Small intestine (tissue), 7 donors: ENCODE results near the gene HNMT. TPM values are rescaled to one million over a fixed set of nuclear protein-coding genes. Genes with fewer than 3 reads are reported as not detected.
"Not testable (repeated sequence)": the region's sequence is repeated elsewhere in the genome, so short reads cannot be mapped to it uniquely, and the experiment has no call there.

Experiments
- DNase-seq, 2 donors: peaks; one replicate each; pipeline versions ENCODE4 v3.0.0 to v3.0.0-alpha.2; 2013
- FAIRE-seq: peaks from 2 replicates; lab custom pipeline; 2012; peaks lifted over from hg19 to GRCh38; lab: Jason Lieb, UNC
- H3K27ac ChIP-seq, 3 donors: one replicate each; pipeline ENCODE4 v1.5.1; 2013; ENCODE audit warnings: low read length in 2 of 3, mild to moderate bottlenecking in 2 of 3, control low read depth in 1 of 3, inconsistent platforms in 1 of 3, low read depth in 1 of 3, moderate library complexity in 1 of 3
- H3K27me3 ChIP-seq, 3 donors: one replicate each; pipeline ENCODE4 v1.6.1; 2013; ENCODE audit warnings: low read length in 3 of 3, inconsistent platforms in 1 of 3; ENCODE audit not compliant: control insufficient read depth in 3 of 3, insufficient read depth in 3 of 3
- H3K36me3 ChIP-seq, 3 donors: one replicate each; pipeline ENCODE4 v1.6.1; 2013; ENCODE audit warnings: low read length in 3 of 3, inconsistent platforms in 1 of 3, low read depth in 1 of 3, mild to moderate bottlenecking in 1 of 3, moderate library complexity in 1 of 3; ENCODE audit not compliant: control insufficient read depth in 3 of 3, insufficient read depth in 2 of 3
- H3K4me1 ChIP-seq, 3 donors: one replicate each; pipeline ENCODE4 v1.6.1; 2013; ENCODE audit warnings: low read length in 2 of 3, inconsistent platforms in 1 of 3, low read depth in 1 of 3, mild to moderate bottlenecking in 1 of 3, moderate library complexity in 1 of 3; ENCODE audit not compliant: control insufficient read depth in 3 of 3, insufficient read depth in 2 of 3
- H3K4me3 ChIP-seq, 3 donors: one replicate each; pipeline ENCODE4 v1.5.1; 2013; ENCODE audit warnings: low read length in 3 of 3, control low read depth in 1 of 3, inconsistent platforms in 1 of 3, low read depth in 1 of 3, mild to moderate bottlenecking in 1 of 3, moderate library complexity in 1 of 3
- H3K9me3 ChIP-seq, 2 donors: one replicate each; pipeline ENCODE4 v1.6.1; 2013; ENCODE audit warnings: low read depth in 1 of 2, low read length in 1 of 2; ENCODE audit not compliant: control insufficient read depth in 2 of 2, insufficient read depth in 1 of 2
- WGBS, 3 donors: extraction: QIAGEN DNeasy Blood & Tissue Kit; methylation state at CpG; one replicate each; pipeline ENCODE4 v1.1.7; 2013; 5-methylcytosine and 5-hydroxymethylcytosine counted together
- polyA plus RNA-seq, 4 donors: library from polyadenylated mRNA; stranded (reverse) in 3 of 4; unstranded in 1 of 4; fragments of 200-250 nt in 3 of 4; fragments of 120-200 nt in 1 of 4; gene quantifications; one replicate each; pipeline versions ENCODE4 v1.2.1 to v1.2.3, GENCODE V29; 2013
- donor health status: healthy with polysubstance abuse.
- donor health status: control.
- donor health status: control.
- donor health status: Bipolar disorder and iron deficiency.
- donor health status: healthy.

The HNMT gene
- polyA plus RNA-seq, 4 donors, result 22.8 to 96.9 (median 32.0) TPM

DNA sequence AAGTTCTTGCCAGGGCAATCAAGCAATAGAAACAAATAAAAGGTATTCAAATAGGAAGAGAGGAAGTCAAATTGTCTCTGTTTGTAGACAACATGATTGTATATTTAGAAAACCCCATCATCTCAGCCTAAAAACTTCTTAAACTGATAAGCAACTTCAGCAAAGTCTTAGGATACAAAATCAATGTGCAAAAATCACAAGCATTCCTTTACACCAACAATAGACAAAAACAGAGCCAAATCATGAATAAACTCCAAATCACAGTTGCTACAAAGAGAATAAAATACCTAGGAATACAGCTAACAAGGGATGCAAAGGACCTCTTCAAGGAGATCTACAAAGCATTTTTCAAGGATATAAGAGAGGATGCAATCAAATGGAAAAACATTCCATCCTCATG is 31.9 kb downstream of the HNMT start:
- not testable (repeated sequence) for DNase-seq, FAIRE-seq

DNA sequence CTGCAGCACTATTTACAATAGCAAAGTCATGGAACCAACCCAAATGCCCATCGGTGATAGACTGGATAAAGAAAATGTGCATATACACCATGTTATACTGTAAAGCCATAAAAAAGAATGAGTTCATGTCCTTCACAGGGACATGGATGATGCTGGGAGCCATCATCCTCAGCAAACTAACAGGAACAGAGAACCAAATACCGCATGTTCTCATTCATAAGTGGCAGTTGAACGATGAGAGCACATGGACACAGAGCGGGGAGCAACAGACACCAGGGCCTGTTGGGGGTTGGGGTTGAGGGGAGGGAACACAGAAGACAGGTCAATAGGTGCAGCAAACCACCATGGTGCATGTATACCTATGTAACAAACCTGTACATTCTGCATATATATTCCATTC is 33.5 kb downstream of the HNMT start:
- Histone ChIP-seq H3K4me3 (no peak overlapping the region), H3K27me3 (no peaks in the 10 kb centered on the region), H3K27ac (no peak overlapping the region), H3K9me3 (peaks cover 0 to 4% of the 10 kb centered on the region in 2 donors), H3K4me1 (no peaks in the 10 kb centered on the region), H3K36me3 (peaks cover 0 to 4% (median 3%) of the 10 kb centered on the region in 3 donors)
- WGBS, 3 donors, result 97 to 99% (median 98%) methylated on average over 4 of the region's 4 CpGs
- DNase-seq, result no peak
- no peak for FAIRE-seq

More for the DNA sequence above, 31.9 kb downstream of the HNMT start:
- Histone ChIP-seq H3K36me3 (peaks cover 0 to 11% (median under 1%) of the 10 kb centered on the region in 3 donors), H3K9me3 (peaks cover 0 to 19% of the 10 kb centered on the region in 2 donors)
- not testable (repeated sequence) for H3K4me3 ChIP-seq, H3K27me3 ChIP-seq, H3K27ac ChIP-seq, H3K4me1 ChIP-seq

GRCh38 chr2:137998503-137998902 is 34.2 kb downstream of the HNMT start:
- no peak for FAIRE-seq
- no peaks in the 10 kb centered on the region for H3K27me3 ChIP-seq

DNA sequence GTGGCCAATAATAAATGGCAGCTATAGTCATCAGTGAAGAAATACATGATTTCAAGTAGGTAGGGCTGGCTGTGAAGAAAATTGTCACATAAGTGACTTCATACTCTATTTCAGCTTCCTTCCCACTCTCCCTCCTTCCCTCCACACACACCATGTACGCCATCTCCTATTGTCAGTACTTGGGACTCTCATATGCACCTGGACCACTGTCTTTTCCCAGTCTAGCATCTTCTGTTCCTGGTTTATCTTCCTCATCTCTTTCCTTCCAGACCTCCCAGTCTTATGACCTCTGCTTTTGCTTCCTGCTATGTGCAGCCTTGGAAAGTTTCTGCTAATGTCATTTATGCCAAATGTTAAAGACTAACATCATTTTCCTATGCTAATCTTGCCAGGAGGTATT is 35.0 kb downstream of the HNMT start:
- no peaks in the 10 kb centered on the region for H3K27me3 ChIP-seq
- 86 to 100% (median 89%) methylated on average over 1 of the region's 1 CpG for WGBS, 3 donors
- no peaks in the 10 kb centered on the region for H3K4me1 ChIP-seq
- peaks cover 3 to 6% (median 3%) of the 10 kb centered on the region in 3 donors for H3K36me3 ChIP-seq
- no peak overlapping the region for H3K27ac ChIP-seq
- FAIRE-seq (no peak), DNase-seq (no peak)
- no peaks in the 10 kb centered on the region for H3K9me3 ChIP-seq
- no peak overlapping the region for H3K4me3 ChIP-seq

More at GRCh38 chr2:137998503-137998902, 34.2 kb downstream of the HNMT start:
- Histone ChIP-seq H3K4me3 (no peak overlapping the region), H3K9me3 (no peaks in the 10 kb centered on the region), H3K27ac (no peak overlapping the region), H3K36me3 (peaks cover 2 to 6% (median 3%) of the 10 kb centered on the region in 3 donors), H3K4me1 (no peaks in the 10 kb centered on the region)
- 70 to 97% (median 88%) methylated on average over 1 of the region's 1 CpG for WGBS, 3 donors
- no peak for DNase-seq

DNA sequence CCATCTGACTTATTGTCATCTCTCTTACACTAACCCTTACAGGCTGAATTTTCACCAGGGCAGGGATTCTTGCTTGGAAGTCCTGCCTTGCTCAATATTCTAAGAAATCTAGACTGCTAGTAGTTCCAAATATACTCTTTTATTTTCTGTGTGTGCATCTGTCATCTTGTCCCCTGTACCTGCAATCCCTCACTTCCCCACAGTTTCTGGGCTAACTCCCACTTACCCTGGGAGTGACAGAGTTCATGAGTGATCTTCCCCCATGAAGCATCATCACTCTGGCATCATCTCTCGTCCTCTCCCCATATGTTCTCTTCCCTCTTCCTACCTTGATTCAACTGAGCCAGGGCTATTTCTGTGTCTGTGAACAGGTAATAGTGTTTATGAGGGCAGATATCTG is 35.7 kb downstream of the HNMT start:
- H3K4me3 ChIP-seq, result no peak overlapping the region
- DNase-seq (no peak), FAIRE-seq (no peak)
- H3K36me3 ChIP-seq, result peaks cover 3 to 6% (median 4%) of the 10 kb centered on the region in 3 donors
- H3K4me1 ChIP-seq, result no peaks in the 10 kb centered on the region
- H3K9me3 ChIP-seq, result no peaks in the 10 kb centered on the region
- WGBS, 3 donors, result 71 to 92% (median 84%) methylated on average over 1 of the region's 1 CpG
- H3K27ac ChIP-seq, result no peak overlapping the region
- no peaks in the 10 kb centered on the region for H3K27me3 ChIP-seq

GRCh38 chr2:138000796-138001195 is 36.5 kb downstream of the HNMT start:
- peaks cover 3 to 6% (median 4%) of the 10 kb centered on the region in 3 donors for H3K36me3 ChIP-seq
- no peaks in the 10 kb centered on the region for H3K27me3 ChIP-seq
- no peak for FAIRE-seq
- no peak overlapping the region for H3K4me3 ChIP-seq
- H3K4me1 ChIP-seq, result no peaks in the 10 kb centered on the region
- no peaks in the 10 kb centered on the region for H3K9me3 ChIP-seq
- no peak overlapping the region for H3K27ac ChIP-seq
- no peak for DNase-seq

DNA sequence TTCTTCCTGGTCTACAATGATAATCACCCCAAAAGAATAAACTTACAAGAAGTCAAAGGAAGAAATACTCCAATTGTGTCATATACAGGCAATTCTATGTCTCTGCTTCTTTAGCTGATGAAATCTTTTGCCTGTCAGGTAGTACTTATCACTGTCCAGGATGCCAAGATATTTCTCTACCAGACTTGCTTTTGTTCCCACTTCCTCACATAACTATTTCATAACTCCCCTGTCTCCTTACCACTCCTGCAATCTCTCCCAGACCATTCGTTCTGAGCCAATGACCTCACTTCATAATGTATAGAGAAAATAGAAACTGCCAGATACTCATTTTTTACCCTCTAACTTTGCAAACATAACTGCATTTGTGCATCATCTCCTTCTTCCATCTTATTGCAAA is 39.1 kb downstream of the HNMT start:
- DNase-seq (no peak), FAIRE-seq (no peak)
- Histone ChIP-seq H3K4me1 (no peaks in the 10 kb centered on the region), H3K27ac (no peak overlapping the region), H3K9me3 (no peaks in the 10 kb centered on the region), H3K36me3 (peaks cover 3 to 8% (median 4%) of the 10 kb centered on the region in 3 donors), H3K4me3 (no peak overlapping the region), H3K27me3 (no peaks in the 10 kb centered on the region)
- 60 to 81% (median 63%) methylated on average over 1 of the region's 1 CpG for WGBS, 3 donors

DNA sequence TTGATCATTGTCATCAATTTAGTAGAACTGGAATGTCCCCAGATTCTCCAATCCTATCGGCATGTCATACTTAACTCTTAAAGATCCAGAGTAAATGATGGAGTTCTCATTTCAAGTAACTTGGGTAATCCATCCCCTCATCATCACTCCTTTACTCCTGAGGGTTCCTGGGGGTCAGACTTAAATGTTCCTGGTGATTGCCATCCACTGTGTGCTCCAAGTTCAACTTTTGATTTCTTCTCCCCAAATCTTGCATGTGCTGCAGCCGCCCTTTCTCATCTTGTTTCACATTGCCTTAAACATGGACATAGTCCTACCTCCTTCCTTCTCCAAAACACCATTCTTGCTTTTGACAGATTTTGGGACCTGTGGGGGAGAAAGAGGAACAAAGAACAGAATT is 43.2 kb downstream of the HNMT start:
- 88 to 97% (median 91%) methylated on average over 2 of the region's 2 CpGs for WGBS, 3 donors
- DNase-seq (no peak), FAIRE-seq (no peak)
- no peaks in the 10 kb centered on the region for H3K27me3 ChIP-seq
- H3K9me3 ChIP-seq, result no peaks in the 10 kb centered on the region
- H3K36me3 ChIP-seq, result peaks cover 1 to 5% (median 4%) of the 10 kb centered on the region in 3 donors
- H3K4me1 ChIP-seq, result no peaks in the 10 kb centered on the region
- no peak overlapping the region for H3K27ac ChIP-seq
- H3K4me3 ChIP-seq, result no peak overlapping the region

DNA sequence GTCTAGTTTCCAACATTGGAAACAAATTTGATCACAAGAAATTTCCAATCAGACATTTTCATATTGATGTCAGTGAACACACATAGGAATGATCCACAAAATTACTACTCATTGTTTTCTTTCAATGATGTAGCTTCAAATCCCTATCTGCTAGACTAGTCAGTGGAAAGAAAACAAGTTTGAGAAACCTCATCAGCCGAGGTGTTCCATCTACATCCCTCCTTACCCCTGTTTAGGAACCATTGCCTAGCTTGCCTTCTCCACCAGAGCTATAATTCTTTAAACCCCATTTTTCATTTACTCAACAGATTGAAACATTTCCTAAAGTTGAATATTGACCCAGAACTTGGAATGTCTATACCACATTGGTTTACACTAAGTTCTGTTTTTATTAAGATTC is 45.3 kb downstream of the HNMT start:
- Histone ChIP-seq H3K4me3 (no peak overlapping the region), H3K36me3 (peaks cover 0 to 3% (median 0%) of the 10 kb centered on the region in 3 donors)
- 71 to 85% (median 79%) methylated on average over 1 of the region's 1 CpG for WGBS, 3 donors

More for the DNA sequence above, 45.3 kb downstream of the HNMT start:
- FAIRE-seq (no peak), DNase-seq (no peak)
- Histone ChIP-seq H3K27ac (no peak overlapping the region), H3K9me3 (no peaks in the 10 kb centered on the region), H3K4me1 (no peaks in the 10 kb centered on the region), H3K27me3 (no peaks in the 10 kb centered on the region)
